IMR-90 (cell line): Measurements from ENCODE around the gene ZMYM4. TPM values are rescaled to one million over a fixed set of nuclear protein-coding genes. Genes with fewer than 3 reads are reported as not detected.

Experiments
- ATAC-seq: fragments of 200-7000 bp; cut with Tn5 transposase; 2 replicates; pipeline ENCODE4 v1.9.1; 2020; ENCODE audit warnings: low read depth, mild to moderate bottlenecking, moderate library complexity
- BruUV-seq: library from RNA; stranded (reverse); fragments of 400-500 nt; replicated peaks from 2 replicates; lab custom pipeline; 2021; lab: Mats Ljungman, UMichigan
- CTCF ChIA-PET: fragments of 300-600 bp; formaldehyde crosslinking; extraction: SDS; loops from one replicate; lab custom pipeline; 2021; ENCODE audit warnings: antibody characterized with exemption; lab: Yijun Ruan, JAX
- POLR2A ChIA-PET: fragments of 300-600 bp; sonication (Branson Sonifier 250); formaldehyde crosslinking; loops from one replicate; lab custom pipeline; 2022; ENCODE audit warnings: antibody characterized with exemption; ENCODE audit not compliant: unreplicated experiment; lab: Charles Lee
- DNase-seq: peaks from one replicate; pipeline ENCODE4 v3.0.0; 2013
- H2AFZ ChIP-seq: replicated peaks from 2 replicates; pipeline ENCODE3; 2013; ENCODE audit warnings: low read length, mild to moderate bottlenecking; ENCODE audit not compliant: poor library complexity
- H2AK5ac ChIP-seq: 2 replicates; pipeline ENCODE4 v1.6.1; 2013; ENCODE audit warnings: low read depth, low read length, inconsistent platforms
- H2AK9ac ChIP-seq: replicated peaks from 2 replicates; pipeline ENCODE3; 2013; ENCODE audit warnings: mild to moderate bottlenecking, low read depth, low read length, moderate library complexity; ENCODE audit not compliant: poor library complexity
- H2BK120ac ChIP-seq: 2 replicates; pipeline ENCODE4 v1.6.1; 2013; ENCODE audit warnings: low read depth, low read length, inconsistent platforms
- H2BK15ac ChIP-seq: 3 replicates; pipeline ENCODE4 v1.6.1; 2013; ENCODE audit warnings: low read depth, low read length, inconsistent platforms
- H2BK20ac ChIP-seq: 2 replicates; pipeline ENCODE4 v1.6.1; 2013; ENCODE audit warnings: low read depth, mild to moderate bottlenecking, inconsistent platforms, low read length, moderate library complexity
- H2BK5ac ChIP-seq: 2 replicates; pipeline ENCODE4 v1.6.1; 2013; ENCODE audit warnings: mild to moderate bottlenecking, low read depth, low read length, inconsistent platforms; ENCODE audit not compliant: poor library complexity, severe bottlenecking
- H3K14ac ChIP-seq: replicated peaks from 2 replicates; pipeline ENCODE4 v1.6.1; 2013; ENCODE audit warnings: low read depth, low read length, inconsistent platforms
- H3K18ac ChIP-seq: 2 replicates; pipeline ENCODE4 v1.6.1; 2013; ENCODE audit warnings: low read depth, low read length, control low read depth
- H3K23ac ChIP-seq: 2 replicates; pipeline ENCODE4 v1.6.1; 2013; ENCODE audit warnings: low read depth, low read length, inconsistent platforms
- H3K27ac ChIP-seq: 2 replicates; pipeline ENCODE4 v1.5.1; 2013; ENCODE audit warnings: mild to moderate bottlenecking, control low read depth, low read length; ENCODE audit not compliant: insufficient read depth
- H3K27me3 ChIP-seq: 2 replicates; pipeline ENCODE4 v1.6.1; 2013; ENCODE audit warnings: low read length; ENCODE audit not compliant: control insufficient read depth, insufficient read depth
- H3K36me3 ChIP-seq: 2 replicates; pipeline ENCODE4 v1.6.1; 2013; ENCODE audit warnings: low read length, mixed read lengths; ENCODE audit not compliant: control insufficient read depth, insufficient read depth
- H3K4ac ChIP-seq: 2 replicates; pipeline ENCODE4 v1.6.1; 2013; ENCODE audit warnings: low read depth, low read length, inconsistent platforms
- H3K4me1 ChIP-seq: 2 replicates; pipeline ENCODE4 v1.6.1; 2013; ENCODE audit warnings: low read length, mixed read lengths; ENCODE audit not compliant: control insufficient read depth, insufficient read depth
- H3K4me2 ChIP-seq: 2 replicates; pipeline ENCODE4 v1.6.1; 2013; ENCODE audit warnings: low read depth, mild to moderate bottlenecking, control low read depth, low read length, moderate library complexity
- H3K4me3 ChIP-seq: 2 replicates; pipeline ENCODE4 v1.5.1; 2013; ENCODE audit warnings: low read depth, mild to moderate bottlenecking, control low read depth, low read length, moderate library complexity; ENCODE audit not compliant: insufficient read depth
- H3K56ac ChIP-seq: 2 replicates; pipeline ENCODE4 v1.6.1; 2013; ENCODE audit warnings: low read length, inconsistent platforms; ENCODE audit not compliant: insufficient read depth; ENCODE audit errors: extremely low read depth
- H3K79me1 ChIP-seq, 2 experiments: 2 replicates each; pipeline ENCODE4 v1.6.1; 2013; ENCODE audit warnings: low read length in 2 of 2, inconsistent platforms in 1 of 2, low read depth in 1 of 2
- H3K9ac ChIP-seq: 2 replicates; pipeline ENCODE4 v1.6.1; 2013; ENCODE audit warnings: low read depth, low read length, control low read depth
- H3K9me1 ChIP-seq: 2 replicates; pipeline ENCODE4 v1.6.1; 2013; ENCODE audit warnings: low read length, inconsistent platforms; ENCODE audit not compliant: insufficient read depth
- H3K9me3 ChIP-seq: 2 replicates; pipeline ENCODE4 v1.6.1; 2013; ENCODE audit warnings: low read length; ENCODE audit not compliant: control insufficient read depth, insufficient read depth
- H4K20me1 ChIP-seq: 2 replicates; pipeline ENCODE4 v1.6.1; 2013; ENCODE audit warnings: low read length, inconsistent platforms; ENCODE audit not compliant: insufficient read depth
- H4K5ac ChIP-seq: 2 replicates; pipeline ENCODE4 v1.6.1; 2013; ENCODE audit warnings: mild to moderate bottlenecking, low read depth, low read length, control low read depth
- H4K8ac ChIP-seq, 2 experiments: 2 replicates each; pipeline ENCODE4 v1.6.1; 2013; ENCODE audit warnings: low read depth in 2 of 2, low read length in 2 of 2, control low read depth in 1 of 2, inconsistent platforms in 1 of 2
- H4K91ac ChIP-seq: 2 replicates; pipeline ENCODE4 v1.6.1; 2013; ENCODE audit warnings: low read depth, low read length, inconsistent platforms; ENCODE audit not compliant: insufficient read depth
- BHLHE40 ChIP-seq: fragments of 150-350 bp; IDR thresholded peaks from 2 replicates; pipeline ENCODE4 v1.6.1; 2016; ENCODE audit warnings: mild to moderate bottlenecking, low read depth, low read length
- CEBPB ChIP-seq: IDR thresholded peaks from 2 replicates; pipeline ENCODE4 v1.6.1; 2012; ENCODE audit warnings: low read depth, low read length, improper control_type of control experiment
- CHD1 ChIP-seq: IDR thresholded peaks from 2 replicates; pipeline ENCODE4 v1.6.1; 2012; ENCODE audit warnings: low read depth, low read length, improper control_type of control experiment
- CTCF ChIP-seq: conservative IDR thresholded peaks from 2 replicates; pipeline ENCODE4 v1.5.1; 2012; ENCODE audit warnings: mild to moderate bottlenecking, low read depth, low read length, improper control_type of control experiment
- ELK1 ChIP-seq: fragments of 150-350 bp; IDR thresholded peaks from 2 replicates; pipeline ENCODE4 v1.6.1; 2016; ENCODE audit warnings: low read depth, mild to moderate bottlenecking, low read length, moderate library complexity, borderline replicate concordance
- FOS ChIP-seq: fragments of 150-350 bp; IDR thresholded peaks from 2 replicates; pipeline ENCODE4 v1.6.1; 2016; ENCODE audit warnings: low read depth, low read length
- MAFK ChIP-seq: IDR thresholded peaks from 2 replicates; pipeline ENCODE4 v1.6.1; 2012; ENCODE audit warnings: low read depth, low read length, improper control_type of control experiment
- MAZ ChIP-seq: IDR thresholded peaks from 2 replicates; pipeline ENCODE4 v1.6.1; 2012; ENCODE audit warnings: low read depth, mild to moderate bottlenecking, low read length, improper control_type of control experiment, moderate library complexity, borderline replicate concordance
- MXI1 ChIP-seq: IDR thresholded peaks from 2 replicates; pipeline ENCODE4 v1.6.1; 2012; ENCODE audit warnings: low read depth, mild to moderate bottlenecking, low read length, moderate library complexity, borderline replicate concordance
- NFE2L2 ChIP-seq: fragments of 150-350 bp; IDR thresholded peaks from 2 replicates; pipeline ENCODE4 v1.6.1; 2016; ENCODE audit warnings: low read depth, mild to moderate bottlenecking, low read length
- POLR2A ChIP-seq: IDR thresholded peaks from 2 replicates; pipeline ENCODE4 v1.6.1; 2012; ENCODE audit warnings: mild to moderate bottlenecking, low read depth, low read length
- RAD21 ChIP-seq: IDR thresholded peaks from 2 replicates; pipeline ENCODE4 v1.6.1; 2012; ENCODE audit warnings: low read length, improper control_type of control experiment
- RCOR1 ChIP-seq: IDR thresholded peaks from 2 replicates; pipeline ENCODE4 v1.6.1; 2012; ENCODE audit warnings: mild to moderate bottlenecking, low read length, improper control_type of control experiment; ENCODE audit not compliant: insufficient replicate concordance
- RFX5 ChIP-seq: IDR thresholded peaks from 2 replicates; pipeline ENCODE4 v1.8.0; 2012; ENCODE audit warnings: low read depth, mild to moderate bottlenecking, low read length, moderate library complexity
- SMC3 ChIP-seq: fragments of 150-350 bp; IDR thresholded peaks from 2 replicates; pipeline ENCODE4 v1.6.1; 2016; ENCODE audit warnings: low read depth, mild to moderate bottlenecking, antibody characterized with exemption, low read length, moderate library complexity
- USF2 ChIP-seq: fragments of 150-350 bp; IDR thresholded peaks from 2 replicates; pipeline ENCODE4 v1.6.1; 2017; ENCODE audit warnings: mild to moderate bottlenecking, antibody characterized with exemption, low read length, low read depth
- WGBS, 2 experiments: methylation state at CpG; one replicate each; pipeline versions ENCODE4 v1.1.5 to v1.1.7; 2013; ENCODE audit warnings: missing lambda C conversion rate in 2 of 2; ENCODE audit not compliant: insufficient read length in 1 of 2; ENCODE audit errors: extremely low coverage in 2 of 2; 5-methylcytosine and 5-hydroxymethylcytosine counted together
- dilution Hi-C: fragments of 300-500 bp; cut with HindIII; formaldehyde crosslinking; loops from one replicate; pipeline ENCODE4 v1.14.3; 2018; ENCODE audit warnings: low sequenced_read_pairs; ENCODE audit not compliant: unreplicated experiment
- in situ Hi-C: fragments of 300-500 bp; cut with MboI; formaldehyde crosslinking; loops from 3 replicates; pipeline ENCODE4 v1.14.3; 2019; ENCODE audit warnings: low sequenced_read_pairs, inconsistent platforms, mixed read lengths
- intact Hi-C: fragments of 100-400 bp; cut with micrococcal nuclease; formaldehyde crosslinking; loops from 2 replicates; pipeline ENCODE4 v1.10.0; 2022
- polyA plus RNA-seq, 3 experiments: library from polyadenylated mRNA; depleted of rRNA; stranded (reverse); fragments of >200 nt; gene quantifications; 2 replicates each; pipeline ENCODE4 v1.2.3, GENCODE V29; 2012; ENCODE audit warnings: low replicate concordance in 1 of 3
- total RNA-seq: library from RNA; depleted of rRNA; stranded (reverse); fragments of >200 nt; gene quantifications from 2 replicates; pipeline ENCODE4 v1.2.3, GENCODE V29; 2012

The ZMYM4 gene
- total and polyA plus RNA-seq, 2 of the 4 experiments (the other 2 are of a cell fraction) = 14.7 to 53.8 TPM

- in situ Hi-C loops (no loop called here), intact Hi-C loops (no loop called here), dilution Hi-C loops (no loop called here)
- Histone ChIP-seq H3K27ac (no peak overlapping the region), H2BK120ac (no peak overlapping the region), H3K23ac (no peak overlapping the region), H2BK20ac (no peak overlapping the region), H4K91ac (no peak overlapping the region), H3K79me1 (peaks cover 9 to 39% of the 10 kb centered on the region in 2 experiments; a peak in 3 of 4 replicates), H2AK5ac (no peak overlapping the region), H3K4me1 (no peaks in the 10 kb centered on the region), H2AK9ac (no peak overlapping the region), H3K9me1 (peaks cover 3% of the 10 kb centered on the region; the same call in 1 of the 2 replicates), H4K20me1 (peaks cover 8% of the 10 kb centered on the region), H2BK15ac (no peak overlapping the region), H4K5ac (no peak overlapping the region), H2AFZ (no peak overlapping the region), H3K4me3 (no peak overlapping the region), H3K9me3 (no peaks in the 10 kb centered on the region), H3K9ac (no peak overlapping the region), H3K4ac (no peak overlapping the region), H4K8ac (no peak overlapping the region), H3K14ac (no peak overlapping the region), H3K18ac (no peak overlapping the region), H3K36me3 (peaks cover under 1% of the 10 kb centered on the region; the same call in 1 of the 2 replicates), H2BK5ac (no peak overlapping the region), H3K4me2 (no peak overlapping the region), H3K27me3 (no peaks in the 10 kb centered on the region), H3K56ac (no peak overlapping the region)
- WGBS, 2 experiments = 91% methylated on average over 3 of the region's 6 CpGs; no CpG with 5 or more reads in 1 of the 2 experiments
- ChIA-PET CTCF (no interaction called here), POLR2A (no interaction called here)
- no TSS peak for BruUV-seq
- no peak for DNase-seq
- TF ChIP-seq RAD21 (no peak), CTCF (no peak), MXI1 (no peak), MAFK (no peak), POLR2A (no peak), USF2 (no peak), CEBPB (no peak), NFE2L2 (no peak), FOS (no peak), ELK1 (no peak), SMC3 (no peak), RCOR1 (no peak), BHLHE40 (no peak), RFX5 (no peak), CHD1 (no peak), MAZ (no peak)
- no peak for ATAC-seq
Observed at GRCh38 chr1:35350872-35351271, 82.4 kb downstream of the ZMYM4 start.
